GM23248 (cell line): ENCODE measurements around the gene NGB.
"Not testable (repeated sequence)": the region's sequence is repeated elsewhere in the genome, so short reads cannot be mapped to it uniquely, and the experiment has no call there.

Source experiments
- EZH2 ChIP-seq: fragments of 200-600 bp; sonication (generic); IDR thresholded peaks from 2 replicates; pipeline ENCODE4 v1.6.1; 2018; ENCODE audit warnings: antibody characterized with exemption, mild to moderate bottlenecking; ENCODE audit not compliant: insufficient read depth, poor library complexity, severe bottlenecking
- EZH2phosphoT487 ChIP-seq: fragments of 200-600 bp; sonication (generic); IDR thresholded peaks from 2 replicates; pipeline ENCODE4 v1.6.1; 2018; ENCODE audit warnings: antibody characterized with exemption, moderate library complexity, mild to moderate bottlenecking, low read depth; ENCODE audit not compliant: insufficient read depth

DNA sequence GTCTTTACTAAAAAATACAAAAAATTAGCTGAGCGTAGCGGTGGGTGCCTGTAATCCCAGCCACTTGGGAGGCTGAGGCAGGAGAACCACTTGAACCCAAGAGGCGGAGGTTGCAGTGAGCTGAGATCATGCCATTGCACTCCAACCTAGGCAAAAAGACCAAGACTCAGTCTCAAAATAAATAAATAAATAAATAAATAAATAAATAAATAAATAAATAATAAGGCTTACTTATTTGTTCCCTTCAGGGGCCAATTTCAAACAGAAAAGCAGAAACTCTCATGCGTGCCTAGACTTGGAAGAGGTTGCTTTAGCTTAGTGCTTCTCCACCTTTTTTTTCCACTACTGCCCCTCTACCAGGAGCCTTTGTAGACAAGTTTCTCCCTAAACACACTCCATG is 9.9 kb upstream of the NGB start:
- TF ChIP-seq EZH2phosphoT487, EZH2: not testable (repeated sequence)
